ENCODE results near the gene TBC1D5. TPM values are rescaled to one million over a fixed set of nuclear protein-coding genes. Genes with fewer than 3 reads are reported as not detected.

TBC1D5 gene
- total RNA-seq, 2 donors from 2014 or later = 68.8 to 77.7 TPM

GRCh38 chr3:17456650-17457049, 285.8 kb downstream of the TBC1D5 start:
- TF ChIP-seq CTCF (conservative IDR thresholded peaks at IDR 0.05) = no peak
- DNase-seq = no peak
- Mint-ChIP-seq H3K27me3 (ENCODE audit: insufficient read depth) (no peaks in the 10 kb centered on the region), H3K4me3 (no peak overlapping the region), H3K9me3 (peaks cover 14% of the 10 kb centered on the region), H3K27ac (no peak overlapping the region), H3K36me3 (ENCODE audit: low read depth) (peaks cover 21% of the 10 kb centered on the region), H3K4me1 (no peaks in the 10 kb centered on the region)
- H3K9me3 ChIP-seq (ENCODE audit: control insufficient read depth, low read length) = peaks cover 4% of the 10 kb centered on the region
- no peak overlapping the region for H3K27ac ChIP-seq (ENCODE audit: low read depth, low read length)
- no peaks in the 10 kb centered on the region for H3K4me1 ChIP-seq (ENCODE audit: control insufficient read depth, insufficient read depth, low read length)
- H3K36me3 ChIP-seq (ENCODE audit: control insufficient read depth, insufficient read depth, low read length) = no peaks in the 10 kb centered on the region
- H3K27me3 ChIP-seq (ENCODE audit: control insufficient read depth, insufficient read depth, low read length, poor library complexity, severe bottlenecking) = no peaks in the 10 kb centered on the region
- no peak overlapping the region for H3K4me3 ChIP-seq (ENCODE audit: low read length)
- 92 to 100% methylated on average over 1 of the region's 1 CpG for WGBS, 2 experiments (ENCODE audit: insufficient coverage in 1 of 2, insufficient read length in 1 of 2)
- no peak overlapping the region for H3K9ac ChIP-seq (ENCODE audit: extremely low read depth, low read length, poor library complexity, severe bottlenecking)

GRCh38 chr3:17456046-17456445, 286.4 kb downstream of the TBC1D5 start:
- H3K36me3 Mint-ChIP-seq (ENCODE audit: low read depth) = peaks cover 25% of the 10 kb centered on the region
- no peak overlapping the region for H3K27ac Mint-ChIP-seq
- no peak overlapping the region for H3K4me3 ChIP-seq (ENCODE audit: low read length)
- H3K4me1 Mint-ChIP-seq = no peaks in the 10 kb centered on the region
- peaks cover 4% of the 10 kb centered on the region for H3K9me3 ChIP-seq (ENCODE audit: control insufficient read depth, low read length)
- H3K27me3 ChIP-seq (ENCODE audit: control insufficient read depth, insufficient read depth, low read length, poor library complexity, severe bottlenecking) = no peaks in the 10 kb centered on the region
- H3K4me1 ChIP-seq (ENCODE audit: control insufficient read depth, insufficient read depth, low read length) = no peaks in the 10 kb centered on the region
- no peak overlapping the region for H3K9ac ChIP-seq (ENCODE audit: extremely low read depth, low read length, poor library complexity, severe bottlenecking)
- H3K27me3 Mint-ChIP-seq (ENCODE audit: insufficient read depth) = no peaks in the 10 kb centered on the region
- DNase-seq = no peak
- H3K4me3 Mint-ChIP-seq = no peak overlapping the region
- TF ChIP-seq CTCF (conservative IDR thresholded peaks at IDR 0.05) = no peak
- H3K36me3 ChIP-seq (ENCODE audit: control insufficient read depth, insufficient read depth, low read length) = no peaks in the 10 kb centered on the region
- peaks cover 14% of the 10 kb centered on the region for H3K9me3 Mint-ChIP-seq
- H3K27ac ChIP-seq (ENCODE audit: low read depth, low read length) = no peak overlapping the region

- Mint-ChIP-seq H3K27ac (no peak overlapping the region), H3K36me3 (ENCODE audit: low read depth) (peaks cover 8% of the 10 kb centered on the region), H3K27me3 (ENCODE audit: insufficient read depth) (no peaks in the 10 kb centered on the region), H3K4me1 (peaks cover 12% of the 10 kb centered on the region), H3K9me3 (peaks cover 2% of the 10 kb centered on the region), H3K4me3 (no peak overlapping the region)
- H3K4me1 ChIP-seq (ENCODE audit: control insufficient read depth, insufficient read depth, low read length) = no peaks in the 10 kb centered on the region
- H3K27me3 ChIP-seq (ENCODE audit: control insufficient read depth, insufficient read depth, low read length, poor library complexity, severe bottlenecking) = no peaks in the 10 kb centered on the region
- no peak overlapping the region for H3K27ac ChIP-seq (ENCODE audit: low read depth, low read length)
- no peak for TF ChIP-seq CTCF (conservative IDR thresholded peaks at IDR 0.05)
- no peaks in the 10 kb centered on the region for H3K36me3 ChIP-seq (ENCODE audit: control insufficient read depth, insufficient read depth, low read length)
- H3K4me3 ChIP-seq (ENCODE audit: low read length) = no peak overlapping the region
- no peak overlapping the region for H3K9ac ChIP-seq (ENCODE audit: extremely low read depth, low read length, poor library complexity, severe bottlenecking)
- DNase-seq = no peak
- peaks cover 8% of the 10 kb centered on the region for H3K9me3 ChIP-seq (ENCODE audit: control insufficient read depth, low read length)
Measured at GRCh38 chr3:17444865-17445264, 297.6 kb downstream of the TBC1D5 start.
